ENCODE results near the gene ZDHHC1. TPM values are rescaled to one million over a fixed set of nuclear protein-coding genes. Genes with fewer than 3 reads are reported as not detected.

The ZDHHC1 gene
- total and polyA plus RNA-seq, 5 donors from 2014 or later, result 0.60 TPM; not detected in 4

DNA sequence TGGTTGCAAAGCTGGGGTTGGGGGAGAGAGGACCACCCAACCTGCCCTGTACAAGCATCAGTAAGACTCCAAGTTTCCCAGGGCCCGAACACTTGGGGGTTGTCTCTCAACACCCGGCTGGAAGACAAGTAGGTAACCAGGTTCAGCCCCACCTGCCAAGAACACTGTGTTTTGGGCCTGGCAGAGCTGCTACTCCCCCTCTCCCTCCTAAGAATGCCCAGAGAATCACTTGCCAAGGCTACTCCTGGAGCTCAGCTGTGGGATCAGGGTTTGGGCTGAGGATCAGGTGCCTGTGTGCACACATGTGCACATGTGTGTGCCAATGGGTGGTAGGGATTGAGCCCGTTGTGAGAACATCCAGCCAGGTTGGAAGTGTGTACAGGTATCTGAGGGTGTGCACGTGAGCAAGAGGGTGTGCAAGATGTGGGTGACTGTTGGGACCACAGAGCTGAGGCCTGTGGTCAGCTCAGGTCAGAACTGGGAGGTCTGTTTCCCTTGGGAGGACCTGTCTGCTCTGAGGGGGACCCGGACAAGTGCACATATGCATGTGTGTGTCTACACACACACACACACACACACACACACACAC, 16.9 kb upstream of the ZDHHC1 start:
- ATAC-seq (ENCODE audit: low read depth in 2 of 2) (no peak), DNase-seq (no peak)
- Histone ChIP-seq H3K4me1 (ENCODE audit: control insufficient read depth, insufficient read depth, low read length, poor library complexity, severe bottlenecking) (peaks cover 14% of the 10 kb centered on the region), H3K36me3 (ENCODE audit: control insufficient read depth, insufficient read depth, low read length) (peaks cover under 1% of the 10 kb centered on the region), H3K27me3 (ENCODE audit: control insufficient read depth, insufficient read depth, low read length) (peaks cover 11% of the 10 kb centered on the region), H3K27ac (ENCODE audit: insufficient read depth, low read length, poor library complexity, severe bottlenecking) (no peak overlapping the region), H3K9me3 (ENCODE audit: control insufficient read depth in 2 of 2, low read length in 2 of 2) (no peaks in the 10 kb centered on the region), H3K4me3 (ENCODE audit: low read depth, low read length) (no peak overlapping the region)
- Mint-ChIP-seq H3K9me3 (peaks cover 0 to 1% (median 0%) of the 10 kb centered on the region in 7 donors), H3K4me1 (peaks cover 0 to 15% (median 2%) of the 10 kb centered on the region in 4 donors), H3K27me3 (peaks cover 35% of the 10 kb centered on the region), H3K27ac (no peak overlapping the region), H3K36me3 (peaks cover 8% of the 10 kb centered on the region), H3K4me3 (peak overlapping the region in 1 of 4 donors; percentile 57)

- peaks cover 0 to 1% (median 0%) of the 10 kb centered on the region in 7 donors for H3K9me3 Mint-ChIP-seq
- ATAC-seq (ENCODE audit: low read depth in 2 of 2) (no peak), DNase-seq (no peak)
- peaks cover 0 to 15% (median 2%) of the 10 kb centered on the region in 4 donors for H3K4me1 Mint-ChIP-seq
- peaks cover 8% of the 10 kb centered on the region for H3K36me3 Mint-ChIP-seq
- Histone ChIP-seq H3K9me3 (ENCODE audit: control insufficient read depth in 2 of 2, low read length in 2 of 2) (no peaks in the 10 kb centered on the region), H3K4me1 (ENCODE audit: control insufficient read depth, insufficient read depth, low read length, poor library complexity, severe bottlenecking) (peaks cover 14% of the 10 kb centered on the region), H3K27ac (ENCODE audit: insufficient read depth, low read length, poor library complexity, severe bottlenecking) (no peak overlapping the region), H3K27me3 (ENCODE audit: control insufficient read depth, insufficient read depth, low read length) (peaks cover 11% of the 10 kb centered on the region), H3K36me3 (ENCODE audit: control insufficient read depth, insufficient read depth, low read length) (no peaks in the 10 kb centered on the region), H3K4me3 (ENCODE audit: low read depth, low read length) (no peak overlapping the region)
- H3K27ac Mint-ChIP-seq, result no peak overlapping the region
- peak overlapping the region in 3 of 4 donors; percentile 41 to 77 (median 62) for H3K4me3 Mint-ChIP-seq
- H3K27me3 Mint-ChIP-seq, result peaks cover 41% of the 10 kb centered on the region
These were observed 16.2 kb upstream of the ZDHHC1 start for GRCh38 chr16:67432506-67432890.

GRCh38 chr16:67431775-67432505, 15.7 kb upstream of the ZDHHC1 start:
- no peaks in the 10 kb centered on the region for H3K9me3 ChIP-seq (ENCODE audit: control insufficient read depth in 2 of 2, low read length in 2 of 2)
- ATAC-seq (ENCODE audit: low read depth in 2 of 2) (no peak), DNase-seq (no peak)
- H3K27ac ChIP-seq (ENCODE audit: insufficient read depth, low read length, poor library complexity, severe bottlenecking), result no peak overlapping the region
- Mint-ChIP-seq H3K4me3 (peak overlapping the region in 3 of 4 donors; percentile 62 to 77 (median 77)), H3K4me1 (peaks cover 0 to 15% (median 2%) of the 10 kb centered on the region in 4 donors), H3K36me3 (peaks cover 4% of the 10 kb centered on the region), H3K9me3 (peaks cover 0 to 1% (median 0%) of the 10 kb centered on the region in 7 donors), H3K27me3 (peaks cover 46% of the 10 kb centered on the region), H3K27ac (no peak overlapping the region)
- peaks cover 11% of the 10 kb centered on the region for H3K27me3 ChIP-seq (ENCODE audit: control insufficient read depth, insufficient read depth, low read length)
- no peaks in the 10 kb centered on the region for H3K36me3 ChIP-seq (ENCODE audit: control insufficient read depth, insufficient read depth, low read length)
- H3K4me3 ChIP-seq (ENCODE audit: low read depth, low read length), result no peak overlapping the region
- peaks cover 14% of the 10 kb centered on the region for H3K4me1 ChIP-seq (ENCODE audit: control insufficient read depth, insufficient read depth, low read length, poor library complexity, severe bottlenecking)

DNA sequence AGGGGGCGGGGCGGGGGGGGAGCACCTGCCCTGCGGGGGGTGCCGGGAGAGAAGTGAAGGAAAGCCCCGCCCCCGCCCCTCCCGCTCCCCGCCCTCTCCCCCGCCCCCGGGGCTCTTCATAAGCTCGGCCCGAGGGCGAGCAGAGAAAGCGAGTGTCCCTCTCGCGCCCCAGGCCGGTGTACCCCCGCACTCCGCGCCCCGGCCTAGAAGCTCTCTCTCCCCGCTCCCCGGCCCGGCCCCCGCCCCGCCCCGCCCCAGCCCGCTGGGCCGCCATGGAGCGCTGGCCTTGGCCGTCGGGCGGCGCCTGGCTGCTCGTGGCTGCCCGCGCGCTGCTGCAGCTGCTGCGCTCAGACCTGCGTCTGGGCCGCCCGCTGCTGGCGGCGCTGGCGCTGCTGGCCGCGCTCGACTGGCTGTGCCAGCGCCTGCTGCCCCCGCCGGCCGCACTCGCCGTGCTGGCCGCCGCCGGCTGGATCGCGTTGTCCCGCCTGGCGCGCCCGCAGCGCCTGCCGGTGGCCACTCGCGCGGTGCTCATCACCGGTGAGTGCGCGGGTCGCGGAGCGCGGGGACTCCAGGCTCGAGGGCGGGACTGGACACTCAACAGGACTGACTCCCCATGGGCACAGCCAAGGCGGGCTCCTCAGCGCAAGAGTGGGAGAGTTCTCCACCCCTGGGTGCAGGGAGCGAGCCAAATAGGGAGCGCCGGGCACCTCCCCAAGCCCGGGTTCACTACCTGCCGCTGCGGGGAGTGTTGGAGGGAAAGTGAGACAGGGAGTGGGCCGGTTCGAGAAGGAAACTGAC, 14.9 kb upstream of the ZDHHC1 start, which contains the start of gene HSD11B2:
HSD11B2 (plus strand) TSS at position 145 of the 798 bp plus-strand sequence; CDS start at position 273, 128 bp downstream.
- ATAC-seq (ENCODE audit: low read depth in 2 of 2), result peak in 1 of 2 donors; percentile 31
- H3K27ac Mint-ChIP-seq, result no peak within 1 kb of the TSS
- peaks cover 0 to 15% (median 2%) of the 10 kb centered on the region in 4 donors for H3K4me1 Mint-ChIP-seq
- Histone ChIP-seq H3K4me1 (ENCODE audit: control insufficient read depth, insufficient read depth, low read length, poor library complexity, severe bottlenecking) (peaks cover 14% of the 10 kb centered on the region), H3K36me3 (ENCODE audit: control insufficient read depth, insufficient read depth, low read length) (no peaks in the 10 kb centered on the region), H3K27me3 (ENCODE audit: control insufficient read depth, insufficient read depth, low read length) (peaks cover 11% of the 10 kb centered on the region), H3K4me3 (ENCODE audit: low read depth, low read length) (no peak within 1 kb of the TSS), H3K27ac (ENCODE audit: insufficient read depth, low read length, poor library complexity, severe bottlenecking) (no peak within 1 kb of the TSS), H3K9me3 (ENCODE audit: control insufficient read depth in 2 of 2, low read length in 2 of 2) (no peaks in the 10 kb centered on the region)
- H3K9me3 Mint-ChIP-seq, result peaks cover 0 to 1% (median 0%) of the 10 kb centered on the region in 7 donors
- peaks cover 52% of the 10 kb centered on the region for H3K27me3 Mint-ChIP-seq
- peaks cover 4% of the 10 kb centered on the region for H3K36me3 Mint-ChIP-seq
- peak within 1 kb of the TSS; percentile 64 to 86 (median 76) for H3K4me3 Mint-ChIP-seq
- DNase-seq, result peak in 1 of 3 donors; percentile 16

GRCh38 chr16:67430504-67430976, 14.3 kb upstream of the ZDHHC1 start:
- Mint-ChIP-seq H3K9me3 (peaks cover 0 to 1% (median 0%) of the 10 kb centered on the region in 7 donors), H3K27me3 (peaks cover 55% of the 10 kb centered on the region), H3K4me3 (peak overlapping the region; percentile 37 to 86 (median 73)), H3K27ac (no peak overlapping the region), H3K4me1 (peaks cover 0 to 15% (median 2%) of the 10 kb centered on the region in 4 donors), H3K36me3 (peaks cover 4% of the 10 kb centered on the region)
- DNase-seq, result peak in 1 of 3 donors; percentile 27
- Histone ChIP-seq H3K27ac (ENCODE audit: insufficient read depth, low read length, poor library complexity, severe bottlenecking) (no peak overlapping the region), H3K4me1 (ENCODE audit: control insufficient read depth, insufficient read depth, low read length, poor library complexity, severe bottlenecking) (peaks cover 14% of the 10 kb centered on the region), H3K9me3 (ENCODE audit: control insufficient read depth in 2 of 2, low read length in 2 of 2) (no peaks in the 10 kb centered on the region), H3K4me3 (ENCODE audit: low read depth, low read length) (no peak overlapping the region), H3K27me3 (ENCODE audit: control insufficient read depth, insufficient read depth, low read length) (peaks cover 11% of the 10 kb centered on the region), H3K36me3 (ENCODE audit: control insufficient read depth, insufficient read depth, low read length) (no peaks in the 10 kb centered on the region)
- ATAC-seq (ENCODE audit: low read depth in 2 of 2), result peak in 1 of 2 donors; percentile 17

GRCh38 chr16:67429799-67430503, 13.7 kb upstream of the ZDHHC1 start:
- Mint-ChIP-seq H3K4me1 (peaks cover 0 to 15% (median 2%) of the 10 kb centered on the region in 4 donors), H3K36me3 (peaks cover 4% of the 10 kb centered on the region), H3K9me3 (peaks cover 0 to 1% (median 0%) of the 10 kb centered on the region in 7 donors), H3K4me3 (peak overlapping the region; percentile 64 to 86 (median 73)), H3K27ac (no peak overlapping the region), H3K27me3 (peaks cover 58% of the 10 kb centered on the region)
- Histone ChIP-seq H3K9me3 (ENCODE audit: control insufficient read depth in 2 of 2, low read length in 2 of 2) (no peaks in the 10 kb centered on the region), H3K4me1 (ENCODE audit: control insufficient read depth, insufficient read depth, low read length, poor library complexity, severe bottlenecking) (peaks cover 14% of the 10 kb centered on the region), H3K4me3 (ENCODE audit: low read depth, low read length) (no peak overlapping the region), H3K27me3 (ENCODE audit: control insufficient read depth, insufficient read depth, low read length) (peaks cover 14% of the 10 kb centered on the region), H3K36me3 (ENCODE audit: control insufficient read depth, insufficient read depth, low read length) (no peaks in the 10 kb centered on the region), H3K27ac (ENCODE audit: insufficient read depth, low read length, poor library complexity, severe bottlenecking) (no peak overlapping the region)
- ATAC-seq (ENCODE audit: low read depth in 2 of 2) (no peak), DNase-seq (no peak)

Measured in CD4-positive, CD25-positive, alpha-beta regulatory T cell (primary cell).